HEK293 (cell line): Measurements from ENCODE around the gene AKAP12.

Experiments used
- HOXA7 ChIP-seq: sonication (generic); formaldehyde crosslinking; IDR thresholded peaks from 2 replicates; pipeline ENCODE4 v1.8.1; 2022; ENCODE audit warnings: missing genetic modification reagents, borderline replicate concordance
- HOXC10 ChIP-seq: sonication (generic); formaldehyde crosslinking; IDR thresholded peaks from 2 replicates; pipeline ENCODE4 v1.8.1; 2023; ENCODE audit warnings: mild to moderate bottlenecking, missing genetic modification reagents
- KLF10 ChIP-seq: fragments of 450-650 bp; IDR thresholded peaks from 2 replicates; pipeline ENCODE4 v1.5.1; 2018; ENCODE audit warnings: missing biosample characterization, mild to moderate bottlenecking, missing genetic modification characterization
- OSR2 ChIP-seq: fragments of 450-650 bp; formaldehyde crosslinking; IDR thresholded peaks from 2 replicates; pipeline ENCODE4 v1.5.1; 2016; ENCODE audit warnings: missing biosample characterization, missing genetic modification characterization
- SETDB1 ChIP-seq: IDR thresholded peaks from one replicate; pipeline ENCODE4 v1.6.1; 2017; ENCODE audit warnings: mild to moderate bottlenecking, low read length, moderate library complexity, mixed read lengths; ENCODE audit not compliant: insufficient read length
- YY1 ChIP-seq: fragments of 450-650 bp; formaldehyde crosslinking; IDR thresholded peaks from 2 replicates; pipeline ENCODE4 v1.5.1; 2018; ENCODE audit warnings: missing biosample characterization, missing genetic modification characterization
- ZNF121 ChIP-seq: fragments of 450-650 bp; formaldehyde crosslinking; IDR thresholded peaks from 2 replicates; pipeline ENCODE4 v1.5.1; 2016; ENCODE audit warnings: missing biosample characterization, missing genetic modification characterization
- ZNF214 ChIP-seq: fragments of 450-650 bp; formaldehyde crosslinking; IDR thresholded peaks from 2 replicates; pipeline ENCODE4 v1.5.1; 2017; ENCODE audit warnings: missing biosample characterization, mild to moderate bottlenecking, missing genetic modification characterization, borderline replicate concordance
- ZNF23 ChIP-seq: fragments of 450-650 bp; formaldehyde crosslinking; IDR thresholded peaks from 2 replicates; pipeline ENCODE4 v1.5.1; 2016; ENCODE audit warnings: missing biosample characterization, missing genetic modification characterization, borderline replicate concordance
- ZXDB ChIP-seq: fragments of 450-650 bp; formaldehyde crosslinking; IDR thresholded peaks from 2 replicates; pipeline ENCODE4 v1.5.1; 2016; ENCODE audit warnings: missing biosample characterization, missing genetic modification characterization
- TF ChIP-seq, protein P1 (sequence below): fragments of 450-650 bp; formaldehyde crosslinking; IDR thresholded peaks from 2 replicates; pipeline ENCODE4 v1.5.1; 2016; ENCODE audit warnings: missing biosample characterization, missing genetic modification characterization
- TF ChIP-seq, protein P2 (sequence below): fragments of 450-650 bp; formaldehyde crosslinking; IDR thresholded peaks from 2 replicates; pipeline ENCODE4 v1.5.1; 2016; ENCODE audit warnings: missing biosample characterization, missing genetic modification characterization

- TF ChIP-seq ZNF214 (tag by site-specific recombination): no peak
- TF ChIP-seq HOXA7 (CRISPR knock-in tag): no peak
- no peak for TF ChIP-seq KLF10
- TF ChIP-seq SETDB1: no peak
- no peak for TF ChIP-seq ZXDB
- TF ChIP-seq, protein P1, sequence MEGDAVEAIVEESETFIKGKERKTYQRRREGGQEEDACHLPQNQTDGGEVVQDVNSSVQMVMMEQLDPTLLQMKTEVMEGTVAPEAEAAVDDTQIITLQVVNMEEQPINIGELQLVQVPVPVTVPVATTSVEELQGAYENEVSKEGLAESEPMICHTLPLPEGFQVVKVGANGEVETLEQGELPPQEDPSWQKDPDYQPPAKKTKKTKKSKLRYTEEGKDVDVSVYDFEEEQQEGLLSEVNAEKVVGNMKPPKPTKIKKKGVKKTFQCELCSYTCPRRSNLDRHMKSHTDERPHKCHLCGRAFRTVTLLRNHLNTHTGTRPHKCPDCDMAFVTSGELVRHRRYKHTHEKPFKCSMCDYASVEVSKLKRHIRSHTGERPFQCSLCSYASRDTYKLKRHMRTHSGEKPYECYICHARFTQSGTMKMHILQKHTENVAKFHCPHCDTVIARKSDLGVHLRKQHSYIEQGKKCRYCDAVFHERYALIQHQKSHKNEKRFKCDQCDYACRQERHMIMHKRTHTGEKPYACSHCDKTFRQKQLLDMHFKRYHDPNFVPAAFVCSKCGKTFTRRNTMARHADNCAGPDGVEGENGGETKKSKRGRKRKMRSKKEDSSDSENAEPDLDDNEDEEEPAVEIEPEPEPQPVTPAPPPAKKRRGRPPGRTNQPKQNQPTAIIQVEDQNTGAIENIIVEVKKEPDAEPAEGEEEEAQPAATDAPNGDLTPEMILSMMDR (tag by site-specific recombination): no peak
- TF ChIP-seq, protein P2, sequence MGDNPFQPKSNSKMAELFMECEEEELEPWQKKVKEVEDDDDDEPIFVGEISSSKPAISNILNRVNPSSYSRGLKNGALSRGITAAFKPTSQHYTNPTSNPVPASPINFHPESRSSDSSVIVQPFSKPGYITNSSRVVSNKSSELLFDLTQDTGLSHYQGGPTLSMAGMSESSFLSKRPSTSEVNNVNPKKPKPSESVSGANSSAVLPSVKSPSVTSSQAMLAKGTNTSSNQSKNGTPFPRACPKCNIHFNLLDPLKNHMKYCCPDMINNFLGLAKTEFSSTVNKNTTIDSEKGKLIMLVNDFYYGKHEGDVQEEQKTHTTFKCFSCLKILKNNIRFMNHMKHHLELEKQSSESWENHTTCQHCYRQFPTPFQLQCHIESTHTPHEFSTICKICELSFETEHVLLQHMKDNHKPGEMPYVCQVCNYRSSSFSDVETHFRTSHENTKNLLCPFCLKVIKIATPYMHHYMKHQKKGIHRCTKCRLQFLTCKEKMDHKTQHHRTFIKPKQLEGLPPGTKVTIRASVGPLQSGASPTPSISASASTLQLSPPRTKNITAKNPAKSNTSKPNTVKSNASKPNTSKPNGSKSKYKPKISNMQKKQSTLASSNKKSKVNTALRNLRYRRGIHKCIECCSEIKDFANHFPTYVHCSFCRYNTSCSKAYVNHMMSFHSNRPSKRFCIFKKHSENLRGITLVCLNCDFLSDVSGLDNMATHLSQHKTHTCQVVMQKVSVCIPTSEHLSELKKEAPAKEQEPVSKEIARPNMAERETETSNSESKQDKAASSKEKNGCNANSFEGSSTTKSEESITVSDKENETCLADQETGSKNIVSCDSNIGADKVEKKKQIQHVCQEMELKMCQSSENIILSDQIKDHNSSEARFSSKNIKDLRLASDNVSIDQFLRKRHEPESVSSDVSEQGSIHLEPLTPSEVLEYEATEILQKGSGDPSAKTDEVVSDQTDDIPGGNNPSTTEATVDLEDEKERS (tag by site-specific recombination): no peak
- no peak for TF ChIP-seq OSR2 (tag by site-specific recombination)
- TF ChIP-seq YY1: no peak
- no peak for TF ChIP-seq ZNF23 (tag by site-specific recombination)
- TF ChIP-seq ZNF121 (tag by site-specific recombination): no peak
- TF ChIP-seq HOXC10 (CRISPR knock-in tag): no peak
These were observed 25.5 kb downstream of the AKAP12 start for GRCh38 chr6:151265282-151265681.
